RWPE2 (cell line): Measurements from ENCODE around the gene SLX4IP.
A peak's percentile ranks its signal among the peaks of the same experiment; 100 is the strongest.

Experiments
- ATAC-seq: fragments of 200-7000 bp; cut with Tn5 transposase; 3 replicates; pipeline ENCODE4 v1.9.1; 2021; ENCODE audit warnings: low read depth
- DNase-seq: peaks from one replicate; pipeline ENCODE4 v3.0.0-alpha.2; 2020; ENCODE audit warnings: low spot score
- H3K27ac ChIP-seq: fragments of 450-650 bp; 2 replicates; pipeline ENCODE4 v1.5.1; 2017; ENCODE audit warnings: mild to moderate bottlenecking; ENCODE audit not compliant: poor library complexity, severe bottlenecking
- H3K27me3 ChIP-seq: fragments of 250-450 bp; sonication (Bioruptor Pico); 2 replicates; pipeline ENCODE4 v1.5.1; 2021; ENCODE audit warnings: mild to moderate bottlenecking, moderate library complexity; ENCODE audit not compliant: insufficient read depth, poor library complexity, severe bottlenecking
- H3K36me3 ChIP-seq: fragments of 250-450 bp; sonication (Bioruptor Pico); 2 replicates; pipeline ENCODE4 v1.5.1; 2020; ENCODE audit warnings: low read depth, mild to moderate bottlenecking, moderate library complexity
- H3K4me1 ChIP-seq: fragments of 250-450 bp; sonication (Bioruptor Pico); 2 replicates; pipeline ENCODE4 v1.5.1; 2021; ENCODE audit warnings: mild to moderate bottlenecking, moderate library complexity; ENCODE audit not compliant: insufficient read depth, poor library complexity, severe bottlenecking
- H3K4me3 ChIP-seq: fragments of 250-450 bp; sonication (Bioruptor Pico); 2 replicates; pipeline ENCODE4 v1.5.1; 2021; ENCODE audit warnings: mild to moderate bottlenecking, moderate library complexity; ENCODE audit not compliant: severe bottlenecking
- H3K9me3 ChIP-seq: fragments of 250-450 bp; sonication (Bioruptor Pico); 2 replicates; pipeline ENCODE4 v1.5.1; 2021; ENCODE audit warnings: mild to moderate bottlenecking, moderate library complexity; ENCODE audit not compliant: severe bottlenecking
- TF ChIP-seq, protein P1 (sequence below): fragments of 450-650 bp; IDR thresholded peaks from one replicate; pipeline ENCODE4 v1.5.1; 2017; ENCODE audit warnings: mild to moderate bottlenecking, moderate library complexity; ENCODE audit not compliant: poor library complexity, severe bottlenecking

The SLX4IP gene

DNA sequence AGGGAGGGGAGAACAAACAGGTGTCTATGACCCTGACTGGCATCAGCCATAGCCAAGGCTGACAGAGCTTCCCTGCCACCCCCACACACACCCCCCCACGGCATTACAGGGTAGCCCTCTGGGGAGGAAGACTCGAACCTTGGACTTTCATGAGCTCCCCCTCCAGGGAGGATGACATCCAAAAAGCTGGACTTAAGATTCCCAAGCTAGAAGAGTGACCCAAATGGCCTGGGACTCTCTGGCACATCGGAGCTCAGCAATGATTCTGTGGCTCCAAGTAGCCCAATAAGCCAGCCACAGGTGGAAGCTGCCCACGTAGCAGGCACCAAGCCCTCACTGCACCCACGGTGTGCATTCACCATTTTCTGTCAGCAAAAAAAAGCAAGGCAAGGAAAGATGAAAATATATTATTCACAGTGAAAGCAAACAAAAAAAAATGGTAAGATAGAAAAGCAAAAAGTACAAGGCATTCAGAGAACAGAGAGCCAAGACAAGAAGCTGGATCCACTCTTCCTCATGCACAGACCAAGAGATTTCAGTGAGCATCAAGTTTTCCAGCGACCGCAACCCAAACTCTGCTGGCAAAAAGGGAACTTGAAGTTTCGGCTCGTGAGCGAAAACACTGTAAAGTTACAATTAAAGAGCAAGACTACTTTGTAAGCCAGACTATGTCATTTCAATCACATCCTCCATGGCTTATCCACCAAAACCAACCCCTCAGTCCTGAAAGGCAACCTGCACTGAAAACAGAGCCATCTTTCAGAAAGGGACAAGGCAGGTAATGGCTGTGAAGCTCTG, 227.8 kb downstream of the SLX4IP start:
- H3K4me1 ChIP-seq = peaks cover 54% of the 10 kb centered on the region
- no peak for DNase-seq
- peak overlapping the region; percentile 92 for H3K27ac ChIP-seq
- TF ChIP-seq, protein P1, sequence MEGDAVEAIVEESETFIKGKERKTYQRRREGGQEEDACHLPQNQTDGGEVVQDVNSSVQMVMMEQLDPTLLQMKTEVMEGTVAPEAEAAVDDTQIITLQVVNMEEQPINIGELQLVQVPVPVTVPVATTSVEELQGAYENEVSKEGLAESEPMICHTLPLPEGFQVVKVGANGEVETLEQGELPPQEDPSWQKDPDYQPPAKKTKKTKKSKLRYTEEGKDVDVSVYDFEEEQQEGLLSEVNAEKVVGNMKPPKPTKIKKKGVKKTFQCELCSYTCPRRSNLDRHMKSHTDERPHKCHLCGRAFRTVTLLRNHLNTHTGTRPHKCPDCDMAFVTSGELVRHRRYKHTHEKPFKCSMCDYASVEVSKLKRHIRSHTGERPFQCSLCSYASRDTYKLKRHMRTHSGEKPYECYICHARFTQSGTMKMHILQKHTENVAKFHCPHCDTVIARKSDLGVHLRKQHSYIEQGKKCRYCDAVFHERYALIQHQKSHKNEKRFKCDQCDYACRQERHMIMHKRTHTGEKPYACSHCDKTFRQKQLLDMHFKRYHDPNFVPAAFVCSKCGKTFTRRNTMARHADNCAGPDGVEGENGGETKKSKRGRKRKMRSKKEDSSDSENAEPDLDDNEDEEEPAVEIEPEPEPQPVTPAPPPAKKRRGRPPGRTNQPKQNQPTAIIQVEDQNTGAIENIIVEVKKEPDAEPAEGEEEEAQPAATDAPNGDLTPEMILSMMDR = no peak
- no peak overlapping the region for H3K4me3 ChIP-seq
- no peaks in the 10 kb centered on the region for H3K27me3 ChIP-seq
- no peaks in the 10 kb centered on the region for H3K9me3 ChIP-seq
- ATAC-seq = no peak
- H3K36me3 ChIP-seq = peaks cover 98% of the 10 kb centered on the region

DNA sequence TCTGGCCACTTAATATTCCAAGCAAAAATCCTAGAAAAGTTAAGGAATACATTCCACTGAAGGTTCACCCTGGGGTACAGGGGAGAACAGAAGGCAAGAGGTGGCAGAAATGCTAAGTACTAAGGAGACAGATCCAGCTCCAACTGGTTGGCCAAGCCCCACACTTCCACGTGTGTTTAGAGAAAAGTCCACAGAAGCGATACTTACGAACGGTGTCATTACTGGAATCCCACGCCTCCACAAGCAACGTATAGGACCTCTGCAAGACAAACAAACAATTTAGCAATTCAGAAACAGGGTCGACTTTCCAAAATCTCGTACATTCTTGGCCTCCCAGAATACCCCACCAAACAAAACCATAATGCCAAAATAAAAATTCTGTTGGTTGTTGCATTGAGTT, 228.7 kb downstream of the SLX4IP start:
- peaks cover 98% of the 10 kb centered on the region for H3K36me3 ChIP-seq
- TF ChIP-seq, protein P1 = no peak
- H3K27me3 ChIP-seq = no peaks in the 10 kb centered on the region
- H3K4me1 ChIP-seq = peaks cover 62% of the 10 kb centered on the region
- ATAC-seq = no peak
- H3K9me3 ChIP-seq = no peaks in the 10 kb centered on the region
- DNase-seq = no peak
- no peak overlapping the region for H3K4me3 ChIP-seq
- H3K27ac ChIP-seq = peak overlapping the region; percentile 92

DNA sequence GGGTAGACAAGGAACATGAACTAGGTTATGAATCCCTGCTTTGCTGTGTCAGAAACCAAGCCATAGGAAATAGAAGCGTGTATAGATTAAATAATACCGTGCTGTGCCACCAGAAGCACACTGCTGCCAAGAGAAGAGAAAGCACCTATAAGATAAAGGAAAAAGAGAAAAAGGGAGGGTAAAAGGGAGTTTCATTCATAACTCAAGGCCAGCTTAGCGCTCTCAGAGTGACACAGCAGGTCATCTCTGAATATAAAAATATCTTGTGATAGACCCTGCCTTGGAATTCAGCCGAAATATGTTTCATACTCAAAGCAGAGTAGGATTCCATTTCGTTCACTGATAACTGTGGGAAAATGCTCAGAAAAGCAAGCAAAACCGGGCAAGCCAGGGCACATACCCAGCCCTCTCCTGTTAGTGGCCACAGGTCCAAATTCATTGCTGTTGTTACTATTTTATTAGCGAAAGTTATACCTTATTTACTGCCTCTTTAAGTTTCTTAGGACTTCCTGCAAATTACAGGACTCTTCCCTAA, 230.0 kb downstream of the SLX4IP start:
- ATAC-seq = peak; percentile 44
- H3K4me3 ChIP-seq = no peak overlapping the region
- H3K4me1 ChIP-seq = peaks cover 64% of the 10 kb centered on the region
- H3K9me3 ChIP-seq = no peaks in the 10 kb centered on the region
- no peak for DNase-seq
- H3K27me3 ChIP-seq = no peaks in the 10 kb centered on the region
- peaks cover 97% of the 10 kb centered on the region for H3K36me3 ChIP-seq
- TF ChIP-seq, protein P1 = no peak
- H3K27ac ChIP-seq = peak overlapping the region; percentile 92

DNA sequence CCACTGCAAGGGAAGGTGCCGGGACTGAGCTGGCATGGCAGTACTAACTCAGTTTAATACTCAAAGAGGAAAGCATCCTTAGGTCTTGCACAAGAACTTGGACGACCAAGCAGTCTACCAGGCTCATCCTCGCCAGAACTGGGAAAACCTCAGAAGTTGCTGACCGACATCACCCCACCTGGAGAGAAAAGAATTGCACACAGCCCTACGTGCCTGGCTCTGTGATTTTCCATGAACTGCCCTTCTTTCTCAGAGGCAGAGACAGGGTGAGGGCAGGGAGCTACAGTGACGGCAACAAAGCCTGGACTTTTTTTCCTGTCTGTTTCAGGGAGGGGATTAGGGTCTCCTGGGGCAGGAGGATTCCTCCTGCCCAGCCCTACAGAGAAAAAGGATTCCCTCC, 230.7 kb downstream of the SLX4IP start:
- peaks cover 97% of the 10 kb centered on the region for H3K36me3 ChIP-seq
- H3K4me1 ChIP-seq = peaks cover 59% of the 10 kb centered on the region
- peak overlapping the region; percentile 92 for H3K27ac ChIP-seq
- no peak overlapping the region for H3K4me3 ChIP-seq
- H3K27me3 ChIP-seq = no peaks in the 10 kb centered on the region
- TF ChIP-seq, protein P1 = no peak
- DNase-seq (no peak), ATAC-seq (peak; percentile 44)
- no peaks in the 10 kb centered on the region for H3K9me3 ChIP-seq
